GM12892 (cell line): Measurements from ENCODE around the gene HYAL1.
"Not testable (repeated sequence)": the region's sequence is repeated elsewhere in the genome, so short reads cannot be mapped to it uniquely, and the experiment has no call there.

Experiments
- POLR2A ChIP-seq: IDR thresholded peaks from 2 replicates; pipeline ENCODE4 v1.6.1; 2011; ENCODE audit warnings: low read depth, low read length, control low read depth
- POLR2AphosphoS5 ChIP-seq: IDR thresholded peaks from 2 replicates; pipeline ENCODE4 v1.6.1; 2011; ENCODE audit warnings: low read depth, low read length, control low read depth

DNA sequence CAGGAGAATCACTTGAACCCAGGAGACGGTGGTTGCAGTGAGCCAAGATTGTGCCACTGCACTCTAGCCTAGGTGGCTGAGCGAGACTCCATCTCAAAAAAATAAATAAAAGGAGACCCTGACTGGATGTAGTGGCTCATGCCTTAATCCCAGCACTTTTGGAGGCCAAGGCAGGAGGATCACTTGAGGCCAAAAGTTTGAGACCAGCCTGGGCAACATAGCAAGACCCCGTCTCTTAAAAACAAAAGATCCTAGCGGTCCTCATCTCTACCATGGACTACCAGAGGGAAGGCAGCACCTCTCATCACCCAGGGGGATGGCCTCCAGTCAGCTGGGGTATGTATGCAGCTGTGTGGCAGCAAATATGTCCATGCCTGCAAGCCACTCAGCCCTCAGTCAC is 41.2 kb downstream of the HYAL1 start:
- not testable (repeated sequence) for TF ChIP-seq POLR2A, POLR2AphosphoS5
